GM21529 (cell line): ENCODE measurements around the gene B3GALT6.

Experiments
- ATAC-seq: cut with Tn5 transposase; IDR thresholded peaks from one replicate; pipeline ENCODE4 v1.9.1; 2021; ENCODE audit not compliant: unreplicated experiment

The B3GALT6 gene

GRCh38 chr1:1230656-1231399 lies 1.2 kb upstream of the B3GALT6 start:
- no peak for ATAC-seq

GRCh38 chr1:1231400-1232207 lies 433 bp upstream of the B3GALT6 start, which contains the start of gene SDF4:
SDF4 (minus strand) TSS chr1:1232001; CDS start chr1:1228772, 3,229 bp downstream.
- peak; percentile 90 for ATAC-seq

GRCh38 chr1:1232796-1233566 lies 944 bp downstream of the B3GALT6 start:
- ATAC-seq = no peak

GRCh38 chr1:1233567-1233892 lies 1.5 kb downstream of the B3GALT6 start:
- no peak for ATAC-seq

- no peak for ATAC-seq
These were observed 2.3 kb downstream of the B3GALT6 start for GRCh38 chr1:1234180-1234808.

- ATAC-seq = no peak
These were observed 3.1 kb downstream of the B3GALT6 start for GRCh38 chr1:1235016-1235744.

GRCh38 chr1:1236176-1236763 lies 4.2 kb downstream of the B3GALT6 start:
- no peak for ATAC-seq

GRCh38 chr1:1236945-1237873 lies 5.2 kb downstream of the B3GALT6 start:
- ATAC-seq = no peak

GRCh38 chr1:1237874-1238701 lies 6.1 kb downstream of the B3GALT6 start:
- ATAC-seq = no peak

- no peak for ATAC-seq
These were observed 6.7 kb downstream of the B3GALT6 start for GRCh38 chr1:1238702-1239178.

GRCh38 chr1:1239227-1239613 lies 7.2 kb downstream of the B3GALT6 start:
- ATAC-seq = no peak

GRCh38 chr1:1239614-1240347 lies 7.7 kb downstream of the B3GALT6 start:
- no peak for ATAC-seq

- ATAC-seq = no peak
These were observed 8.3 kb downstream of the B3GALT6 start for GRCh38 chr1:1240348-1240732.

- no peak for ATAC-seq
These were observed 9.0 kb downstream of the B3GALT6 start for GRCh38 chr1:1240822-1241587.

- ATAC-seq = no peak
These were observed 9.7 kb downstream of the B3GALT6 start for GRCh38 chr1:1241588-1242219.
